Ovary (tissue), 3 donors: ENCODE results near the gene RPL41.

Experiments
- EP300 ChIP-seq: sonication (generic); formaldehyde crosslinking; IDR thresholded peaks from one replicate; pipeline ENCODE4 v1.6.1; 2017; ENCODE audit warnings: antibody characterized with exemption
- POLR2A ChIP-seq: fragments of 450-650 bp; IDR thresholded peaks from one replicate; pipeline ENCODE4 v1.6.1; 2017; ENCODE audit warnings: antibody characterized with exemption, mild to moderate bottlenecking, moderate library complexity
- TF ChIP-seq, protein P1 (sequence below), 3 donors: fragments of 450-650 bp in 2 of 3; fragments of 200-600 bp in 1 of 3; IDR thresholded peaks; one replicate each; pipeline versions ENCODE4 v1.5.1 to v1.8.0; 2016 to 2022; ENCODE audit warnings: antibody characterized with exemption in 3 of 3, mild to moderate bottlenecking in 1 of 3
- donor health status: DM: no; HTN: no; CAD: no.

DNA sequence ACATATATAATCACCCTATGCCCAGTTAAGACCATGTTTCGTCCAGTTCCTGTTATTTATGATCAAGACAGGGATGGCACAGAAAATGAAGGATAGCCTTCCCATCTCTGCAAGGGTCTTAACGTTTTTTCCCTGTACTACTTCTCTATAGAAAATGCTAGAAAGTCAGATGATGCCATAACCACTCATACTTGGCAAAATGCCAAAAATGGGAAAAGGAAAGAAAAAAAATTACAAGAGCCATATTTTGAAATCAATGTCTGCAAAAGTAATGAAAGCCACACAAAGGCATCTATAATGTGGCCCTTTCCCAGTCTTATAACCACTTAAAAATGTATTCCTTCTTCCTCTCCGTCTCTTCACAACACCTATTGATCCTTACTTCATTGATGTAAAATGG, 34.1 kb downstream of the RPL41 start:
- no peak for TF ChIP-seq POLR2A
- no peak for TF ChIP-seq EP300
- TF ChIP-seq, protein P1, sequence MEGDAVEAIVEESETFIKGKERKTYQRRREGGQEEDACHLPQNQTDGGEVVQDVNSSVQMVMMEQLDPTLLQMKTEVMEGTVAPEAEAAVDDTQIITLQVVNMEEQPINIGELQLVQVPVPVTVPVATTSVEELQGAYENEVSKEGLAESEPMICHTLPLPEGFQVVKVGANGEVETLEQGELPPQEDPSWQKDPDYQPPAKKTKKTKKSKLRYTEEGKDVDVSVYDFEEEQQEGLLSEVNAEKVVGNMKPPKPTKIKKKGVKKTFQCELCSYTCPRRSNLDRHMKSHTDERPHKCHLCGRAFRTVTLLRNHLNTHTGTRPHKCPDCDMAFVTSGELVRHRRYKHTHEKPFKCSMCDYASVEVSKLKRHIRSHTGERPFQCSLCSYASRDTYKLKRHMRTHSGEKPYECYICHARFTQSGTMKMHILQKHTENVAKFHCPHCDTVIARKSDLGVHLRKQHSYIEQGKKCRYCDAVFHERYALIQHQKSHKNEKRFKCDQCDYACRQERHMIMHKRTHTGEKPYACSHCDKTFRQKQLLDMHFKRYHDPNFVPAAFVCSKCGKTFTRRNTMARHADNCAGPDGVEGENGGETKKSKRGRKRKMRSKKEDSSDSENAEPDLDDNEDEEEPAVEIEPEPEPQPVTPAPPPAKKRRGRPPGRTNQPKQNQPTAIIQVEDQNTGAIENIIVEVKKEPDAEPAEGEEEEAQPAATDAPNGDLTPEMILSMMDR (IDR thresholded peaks at IDR 0.05), result no peak
